OCI-LY3 (cell line): Measurements from ENCODE around the gene CHCHD5.

Source experiments
- H2AFZ ChIP-seq: fragments of 200-600, 300-600 bp; shearing (Covaris generic); 2 replicates; pipeline ENCODE4 v1.6.0; 2014; ENCODE audit warnings: antibody characterized with exemption, low read depth, low read length
- H3K27ac ChIP-seq: fragments of 200-600, 300-600 bp; sonication (generic); 2 replicates; pipeline ENCODE4 v1.5.1; 2014; ENCODE audit warnings: mild to moderate bottlenecking, low read length, moderate library complexity, mixed read lengths
- H3K27me3 ChIP-seq: fragments of 200-600, 300-600 bp; sonication (generic); 2 replicates; pipeline ENCODE4 v1.6.1; 2014; ENCODE audit warnings: low read depth, low read length, mixed read lengths
- H3K36me3 ChIP-seq: fragments of 200-600, 300-600 bp; sonication (generic); replicated peaks from 2 replicates; pipeline ENCODE3; 2014; ENCODE audit warnings: low read depth, low read length, mixed read lengths
- H3K4me1 ChIP-seq: fragments of 300-600, 200-600 bp; sonication (generic); 2 replicates; pipeline ENCODE4 v1.6.1; 2014; ENCODE audit warnings: low read length, mixed read lengths
- H3K4me2 ChIP-seq: fragments of 200-600, 300-600 bp; sonication (generic); 2 replicates; pipeline ENCODE4 v1.6.1; 2014; ENCODE audit warnings: low read length, mixed read lengths
- H3K4me3 ChIP-seq: fragments of 300-600, 200-600 bp; sonication (generic); 2 replicates; pipeline ENCODE4 v1.5.1; 2014; ENCODE audit warnings: antibody characterized with exemption, mild to moderate bottlenecking, low read length, moderate library complexity
- H3K79me2 ChIP-seq: fragments of 300-600, 200-600 bp; shearing (Covaris generic); 2 replicates; pipeline ENCODE4 v1.6.1; 2014; ENCODE audit warnings: mild to moderate bottlenecking, low read length, mixed read lengths
- H3K9ac ChIP-seq: fragments of 300-600, 200-600 bp; shearing (Covaris generic); 2 replicates; pipeline ENCODE4 v1.6.0; 2014; ENCODE audit warnings: mild to moderate bottlenecking, low read length, moderate library complexity
- H3K9me3 ChIP-seq: fragments of 200-600, 300-600 bp; shearing (Covaris generic); 2 replicates; pipeline ENCODE4 v1.6.1; 2014; ENCODE audit warnings: low read length, mixed read lengths; ENCODE audit not compliant: insufficient read depth
- H4K20me1 ChIP-seq: fragments of 200-600, 300-600 bp; sonication (generic); 2 replicates; pipeline ENCODE4 v1.6.1; 2016; ENCODE audit warnings: low read length, mixed read lengths; ENCODE audit not compliant: insufficient read depth
- EZH2phosphoT487 ChIP-seq: fragments of 200-600 bp; shearing (Covaris generic); IDR thresholded peaks from 2 replicates; pipeline ENCODE4 v1.6.1; 2018; ENCODE audit warnings: antibody characterized with exemption, mixed run types, low read depth
- TF ChIP-seq, protein P1 (sequence below): fragments of 200-600, 300-600 bp; sonication (generic); IDR thresholded peaks from 2 replicates; pipeline ENCODE4 v1.5.1; 2014; ENCODE audit warnings: antibody characterized with exemption, low read length, low read depth

CHCHD5 gene

DNA sequence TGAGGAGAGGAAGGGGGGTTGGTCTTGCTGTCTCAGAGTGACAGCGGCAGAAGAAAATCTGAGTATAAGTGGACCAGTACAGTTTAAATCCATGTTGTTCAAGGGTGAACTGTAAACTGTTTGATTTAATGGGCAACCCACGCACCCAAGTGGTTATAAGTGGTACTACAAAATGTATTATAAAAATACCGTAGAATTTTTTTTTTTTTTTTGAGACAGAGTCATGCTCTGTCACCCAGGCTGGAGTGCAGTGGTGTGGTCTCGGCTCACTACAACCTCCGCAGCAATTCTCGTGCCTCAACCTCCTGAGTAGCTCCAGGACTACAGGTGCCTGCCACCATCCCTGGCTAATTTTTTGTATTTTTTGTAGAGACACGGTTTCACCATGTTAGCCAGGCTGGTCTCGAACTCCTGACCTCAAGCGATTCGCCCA is 2.1 kb upstream of the CHCHD5 start:
- no peak overlapping the region for H3K27ac ChIP-seq
- H3K9ac ChIP-seq = no peak overlapping the region
- H3K36me3 ChIP-seq = peaks cover 7% of the 10 kb centered on the region
- H3K4me1 ChIP-seq = peaks cover 17% of the 10 kb centered on the region
- TF ChIP-seq EZH2phosphoT487 = no peak
- TF ChIP-seq, protein P1, sequence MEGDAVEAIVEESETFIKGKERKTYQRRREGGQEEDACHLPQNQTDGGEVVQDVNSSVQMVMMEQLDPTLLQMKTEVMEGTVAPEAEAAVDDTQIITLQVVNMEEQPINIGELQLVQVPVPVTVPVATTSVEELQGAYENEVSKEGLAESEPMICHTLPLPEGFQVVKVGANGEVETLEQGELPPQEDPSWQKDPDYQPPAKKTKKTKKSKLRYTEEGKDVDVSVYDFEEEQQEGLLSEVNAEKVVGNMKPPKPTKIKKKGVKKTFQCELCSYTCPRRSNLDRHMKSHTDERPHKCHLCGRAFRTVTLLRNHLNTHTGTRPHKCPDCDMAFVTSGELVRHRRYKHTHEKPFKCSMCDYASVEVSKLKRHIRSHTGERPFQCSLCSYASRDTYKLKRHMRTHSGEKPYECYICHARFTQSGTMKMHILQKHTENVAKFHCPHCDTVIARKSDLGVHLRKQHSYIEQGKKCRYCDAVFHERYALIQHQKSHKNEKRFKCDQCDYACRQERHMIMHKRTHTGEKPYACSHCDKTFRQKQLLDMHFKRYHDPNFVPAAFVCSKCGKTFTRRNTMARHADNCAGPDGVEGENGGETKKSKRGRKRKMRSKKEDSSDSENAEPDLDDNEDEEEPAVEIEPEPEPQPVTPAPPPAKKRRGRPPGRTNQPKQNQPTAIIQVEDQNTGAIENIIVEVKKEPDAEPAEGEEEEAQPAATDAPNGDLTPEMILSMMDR = peak; percentile 45
- no peak overlapping the region for H2AFZ ChIP-seq
- no peaks in the 10 kb centered on the region for H3K27me3 ChIP-seq
- peaks cover 28% of the 10 kb centered on the region for H3K79me2 ChIP-seq
- H3K4me3 ChIP-seq = no peak overlapping the region
- no peaks in the 10 kb centered on the region for H3K9me3 ChIP-seq
- no peaks in the 10 kb centered on the region for H4K20me1 ChIP-seq
- H3K4me2 ChIP-seq = no peak overlapping the region

DNA sequence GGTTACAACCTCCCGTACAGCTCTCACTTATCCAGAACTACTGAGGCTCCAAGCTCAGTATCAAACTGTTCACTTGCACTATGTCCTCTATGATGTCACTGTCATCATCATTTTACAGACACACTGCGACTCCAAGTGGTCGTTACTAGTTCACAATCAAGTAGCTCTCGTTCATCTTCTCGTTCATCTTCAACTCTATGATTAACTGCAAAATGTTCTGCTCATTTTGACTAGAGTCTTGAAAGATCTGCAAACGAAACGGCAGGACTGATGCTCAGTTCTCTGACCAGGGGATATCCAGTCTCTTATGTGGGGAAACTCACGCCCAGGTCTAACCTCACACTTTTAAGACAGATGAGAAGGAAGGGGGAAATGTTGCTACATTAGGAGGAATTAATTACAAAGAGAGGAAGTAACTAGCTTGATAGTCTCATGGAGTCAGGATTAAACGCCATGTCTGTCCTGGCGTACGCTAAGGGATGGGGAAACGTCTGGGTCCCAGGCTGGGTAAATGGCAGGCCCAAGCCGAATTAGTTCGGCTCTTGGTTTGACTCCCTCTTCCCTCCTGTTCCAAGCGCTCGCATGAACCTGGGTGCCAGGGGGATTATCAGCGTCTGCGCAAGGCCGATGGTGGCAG is 794 bp upstream of the CHCHD5 start:
- H3K79me2 ChIP-seq = peaks cover 20% of the 10 kb centered on the region
- peak overlapping the region; percentile 90 for H3K27ac ChIP-seq
- H3K27me3 ChIP-seq = no peaks in the 10 kb centered on the region
- peak overlapping the region; percentile 93 for H2AFZ ChIP-seq
- no peaks in the 10 kb centered on the region for H3K9me3 ChIP-seq
- no peak for TF ChIP-seq EZH2phosphoT487
- TF ChIP-seq, protein P1 = peak; percentile 56
- peaks cover 3% of the 10 kb centered on the region for H3K36me3 ChIP-seq
- H3K4me2 ChIP-seq = peak overlapping the region; percentile 84
- H3K4me3 ChIP-seq = peak overlapping the region; percentile 91
- H3K9ac ChIP-seq = peak overlapping the region; percentile 96
- H4K20me1 ChIP-seq = no peaks in the 10 kb centered on the region
- H3K4me1 ChIP-seq = peaks cover 17% of the 10 kb centered on the region

DNA sequence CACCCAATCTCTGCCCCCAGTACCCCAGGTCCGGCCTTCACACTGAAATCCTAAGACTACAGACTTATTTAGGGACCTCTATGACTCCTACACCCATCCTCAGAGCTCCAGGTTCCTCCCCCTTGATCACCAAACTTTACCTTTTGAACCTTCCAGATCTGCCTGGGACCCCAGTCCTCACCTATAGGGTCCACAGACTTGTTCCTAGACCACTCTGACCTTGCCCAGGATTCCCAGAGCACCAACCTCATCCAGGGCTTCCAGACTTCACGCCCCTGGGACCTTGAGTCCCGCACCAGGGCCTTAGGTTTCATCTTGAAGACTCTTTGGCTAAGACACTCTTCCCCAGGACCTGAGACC is 462 bp downstream of the CHCHD5 start:
- H4K20me1 ChIP-seq = no peaks in the 10 kb centered on the region
- H3K9me3 ChIP-seq = no peaks in the 10 kb centered on the region
- peak overlapping the region; percentile 91 for H3K4me3 ChIP-seq
- H3K4me2 ChIP-seq = peak overlapping the region; percentile 93
- H3K79me2 ChIP-seq = peaks cover 17% of the 10 kb centered on the region
- H3K27me3 ChIP-seq = no peaks in the 10 kb centered on the region
- peak overlapping the region; percentile 86 for H2AFZ ChIP-seq
- TF ChIP-seq, protein P1 = no peak
- TF ChIP-seq EZH2phosphoT487 = no peak
- peaks cover 17% of the 10 kb centered on the region for H3K4me1 ChIP-seq
- H3K36me3 ChIP-seq = peaks cover 3% of the 10 kb centered on the region
- H3K9ac ChIP-seq = peak overlapping the region; percentile 96
- H3K27ac ChIP-seq = peak overlapping the region; percentile 90

DNA sequence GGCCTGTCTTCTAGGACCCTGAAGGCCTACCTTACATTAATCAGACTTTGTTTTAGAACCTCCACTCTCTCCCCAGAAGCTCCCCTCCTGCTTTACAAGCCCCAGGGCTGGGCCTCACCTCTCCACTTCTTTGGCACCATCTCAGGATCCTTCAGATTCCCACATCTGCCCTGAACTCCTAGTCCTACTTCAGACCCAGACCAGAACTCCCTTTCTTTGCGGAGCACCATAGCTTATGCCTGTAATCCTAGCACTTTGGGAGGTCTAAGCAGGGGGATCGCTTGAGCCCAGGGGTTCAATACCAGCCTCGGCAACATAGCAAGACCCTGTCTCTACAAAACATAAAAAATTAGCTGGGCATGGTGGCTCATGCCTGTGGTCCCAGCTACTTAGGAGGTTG is 991 bp downstream of the CHCHD5 start:
- Histone ChIP-seq H2AFZ (no peak overlapping the region), H3K4me3 (peak overlapping the region; percentile 91), H3K36me3 (peaks cover 3% of the 10 kb centered on the region), H3K9me3 (no peaks in the 10 kb centered on the region), H3K79me2 (peaks cover 17% of the 10 kb centered on the region), H3K4me1 (peaks cover 17% of the 10 kb centered on the region), H4K20me1 (no peaks in the 10 kb centered on the region), H3K27ac (peak overlapping the region; percentile 90), H3K9ac (peak overlapping the region; percentile 96), H3K27me3 (no peaks in the 10 kb centered on the region), H3K4me2 (peak overlapping the region; percentile 93)
- no peak for TF ChIP-seq EZH2phosphoT487
- TF ChIP-seq, protein P1 = no peak
